ENCODE results near the gene S100A7A. TPM values are rescaled to one million over a fixed set of nuclear protein-coding genes. Genes with fewer than 3 reads are reported as not detected.

The S100A7A gene
- total RNA-seq, 1 experiment from 2014 or later: not detected

- ATAC-seq (no peak), DNase-seq (ENCODE audit: low spot score) (no peak)
- POLR2A ChIA-PET: no interaction called here
Measured at GRCh38 chr1:153384958-153385580, 31.3 kb upstream of the S100A7A start.

DNA sequence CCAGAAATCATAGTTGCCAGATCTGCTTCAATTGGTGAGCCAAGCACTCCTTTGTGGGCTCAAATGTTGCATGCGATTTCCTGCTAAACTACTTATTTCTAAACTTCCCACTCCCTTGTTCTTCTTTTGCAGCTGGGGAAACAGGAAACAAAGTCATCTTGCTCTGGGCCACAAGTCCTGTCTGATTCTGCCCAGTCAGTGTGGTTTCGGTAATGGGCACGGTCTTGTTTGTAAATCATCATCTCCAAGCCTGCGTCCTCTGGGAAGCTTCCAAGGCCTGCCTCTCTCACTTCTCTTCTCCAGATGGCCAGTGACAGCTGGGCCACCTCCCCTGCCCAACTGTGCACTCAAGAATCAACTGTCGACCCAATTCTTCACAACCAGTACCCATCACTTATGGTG lies 29.8 kb upstream of the S100A7A start:
- H3K36me3 Mint-ChIP-seq: no peaks in the 10 kb centered on the region
- CTCF ChIA-PET: no interaction called here
- peaks cover 10% of the 10 kb centered on the region; the same call in 1 of the 2 replicates for H3K27me3 Mint-ChIP-seq (ENCODE audit: low read depth)
- no peak for ATAC-seq
- H3K4me3 Mint-ChIP-seq: no peak overlapping the region
- DNase-seq (ENCODE audit: low spot score): no peak
- peaks cover 10% of the 10 kb centered on the region for H3K9me3 Mint-ChIP-seq
- POLR2A ChIA-PET: interaction anchor here (0.5 kb wide), 1 partner anchor 38 kb away, joined by 4 read pairs; no protein-coding TSS in a partner anchor
- no peak overlapping the region for H3K27ac Mint-ChIP-seq
- H3K4me1 Mint-ChIP-seq: no peaks in the 10 kb centered on the region
- TF ChIP-seq ZBTB43 (CRISPR knock-in tag; IDR thresholded peaks at IDR 0.05) (no peak), NR3C1 (CRISPR knock-in tag; conservative IDR thresholded peaks at IDR 0.05; ENCODE audit: low read depth) (no peak), CDX4 (CRISPR knock-in tag; IDR thresholded peaks at IDR 0.05; ENCODE audit: borderline replicate concordance) (no peak), ZNF425 (CRISPR knock-in tag; conservative IDR thresholded peaks at IDR 0.05) (no peak), EMX1 (CRISPR knock-in tag; IDR thresholded peaks at IDR 0.05) (no peak), CREM (CRISPR knock-in tag; IDR thresholded peaks at IDR 0.05) (no peak), ZBTB21 (CRISPR knock-in tag; IDR thresholded peaks at IDR 0.05; ENCODE audit: borderline replicate concordance) (no peak), MYBL2 (CRISPR knock-in tag; IDR thresholded peaks at IDR 0.05) (no peak), ZNF219 (CRISPR knock-in tag; IDR thresholded peaks at IDR 0.05; ENCODE audit: borderline replicate concordance) (no peak), NR1H2 (CRISPR knock-in tag; IDR thresholded peaks at IDR 0.05) (no peak), CBFB (CRISPR knock-in tag; IDR thresholded peaks at IDR 0.05; ENCODE audit: low read depth) (no peak), PRRX2 (CRISPR knock-in tag; IDR thresholded peaks at IDR 0.05) (no peak)
- TF ChIP-seq, protein P1, sequence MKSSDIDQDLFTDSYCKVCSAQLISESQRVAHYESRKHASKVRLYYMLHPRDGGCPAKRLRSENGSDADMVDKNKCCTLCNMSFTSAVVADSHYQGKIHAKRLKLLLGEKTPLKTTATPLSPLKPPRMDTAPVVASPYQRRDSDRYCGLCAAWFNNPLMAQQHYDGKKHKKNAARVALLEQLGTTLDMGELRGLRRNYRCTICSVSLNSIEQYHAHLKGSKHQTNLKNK (CRISPR knock-in tag; IDR thresholded peaks at IDR 0.05): no peak
- TF ChIP-seq, protein P2, sequence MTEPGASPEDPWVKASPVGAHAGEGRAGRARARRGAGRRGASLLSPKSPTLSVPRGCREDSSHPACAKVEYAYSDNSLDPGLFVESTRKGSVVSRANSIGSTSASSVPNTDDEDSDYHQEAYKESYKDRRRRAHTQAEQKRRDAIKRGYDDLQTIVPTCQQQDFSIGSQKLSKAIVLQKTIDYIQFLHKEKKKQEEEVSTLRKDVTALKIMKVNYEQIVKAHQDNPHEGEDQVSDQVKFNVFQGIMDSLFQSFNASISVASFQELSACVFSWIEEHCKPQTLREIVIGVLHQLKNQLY (CRISPR knock-in tag; IDR thresholded peaks at IDR 0.05): no peak

More at GRCh38 chr1:153384958-153385580, 31.3 kb upstream of the S100A7A start:
- Mint-ChIP-seq H3K4me1 (no peaks in the 10 kb centered on the region), H3K27ac (no peak overlapping the region), H3K9me3 (peaks cover 15% of the 10 kb centered on the region), H3K4me3 (no peak overlapping the region), H3K27me3 (ENCODE audit: low read depth) (peaks cover 9% of the 10 kb centered on the region; the same call in 1 of the 2 replicates), H3K36me3 (no peaks in the 10 kb centered on the region)
- TF ChIP-seq OVOL2 (CRISPR knock-in tag; IDR thresholded peaks at IDR 0.05; ENCODE audit: borderline replicate concordance): no peak
- TF ChIP-seq ZNF425 (CRISPR knock-in tag; conservative IDR thresholded peaks at IDR 0.05): no peak
- TF ChIP-seq, protein P3, sequence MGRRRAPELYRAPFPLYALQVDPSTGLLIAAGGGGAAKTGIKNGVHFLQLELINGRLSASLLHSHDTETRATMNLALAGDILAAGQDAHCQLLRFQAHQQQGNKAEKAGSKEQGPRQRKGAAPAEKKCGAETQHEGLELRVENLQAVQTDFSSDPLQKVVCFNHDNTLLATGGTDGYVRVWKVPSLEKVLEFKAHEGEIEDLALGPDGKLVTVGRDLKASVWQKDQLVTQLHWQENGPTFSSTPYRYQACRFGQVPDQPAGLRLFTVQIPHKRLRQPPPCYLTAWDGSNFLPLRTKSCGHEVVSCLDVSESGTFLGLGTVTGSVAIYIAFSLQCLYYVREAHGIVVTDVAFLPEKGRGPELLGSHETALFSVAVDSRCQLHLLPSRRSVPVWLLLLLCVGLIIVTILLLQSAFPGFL (CRISPR knock-in tag; IDR thresholded peaks at IDR 0.05; ENCODE audit: borderline replicate concordance): no peak
- TF ChIP-seq, protein P1 (CRISPR knock-in tag; IDR thresholded peaks at IDR 0.05): no peak
- TF ChIP-seq ZNF416 (CRISPR knock-in tag; IDR thresholded peaks at IDR 0.05): no peak
- TF ChIP-seq ZNF263 (CRISPR knock-in tag; IDR thresholded peaks at IDR 0.05; ENCODE audit: low read depth): no peak
- TF ChIP-seq ZSCAN18 (CRISPR knock-in tag; IDR thresholded peaks at IDR 0.05): no peak
- CTCF ChIA-PET: no interaction called here

All from WTC11 (cell line).